HG02642 (cell line): ENCODE results near the gene TGIF1.

Experiments used
- ATAC-seq: cut with Tn5 transposase; IDR thresholded peaks from one replicate; pipeline ENCODE4 v1.9.1; 2021; ENCODE audit warnings: mild to moderate bottlenecking; ENCODE audit not compliant: unreplicated experiment, poor library complexity

TGIF1 gene

GRCh38 chr18:3427944-3428343 lies 22.0 kb upstream of the TGIF1 start:
- no peak for ATAC-seq

GRCh38 chr18:3429121-3429520 lies 20.9 kb upstream of the TGIF1 start:
- no peak for ATAC-seq

GRCh38 chr18:3434685-3435084 lies 15.3 kb upstream of the TGIF1 start:
- no peak for ATAC-seq

- no peak for ATAC-seq
These were observed 9.6 kb upstream of the TGIF1 start for GRCh38 chr18:3440341-3440740.

- no peak for ATAC-seq
These were observed 8.7 kb upstream of the TGIF1 start for GRCh38 chr18:3441290-3441689.

- ATAC-seq, result no peak
These were observed 7.1 kb upstream of the TGIF1 start for GRCh38 chr18:3442919-3443318.

- ATAC-seq, result no peak
These were observed 5.7 kb upstream of the TGIF1 start for GRCh38 chr18:3444296-3444695.

GRCh38 chr18:3444954-3445353 lies 5.0 kb upstream of the TGIF1 start:
- ATAC-seq, result no peak

- no peak for ATAC-seq
These were observed 2.7 kb upstream of the TGIF1 start for GRCh38 chr18:3447068-3447894.

- ATAC-seq, result peak; percentile 71
These were observed 1.8 kb upstream of the TGIF1 start for GRCh38 chr18:3447895-3448837.

- peak; percentile 50 for ATAC-seq
These were observed 997 bp upstream of the TGIF1 start for GRCh38 chr18:3448838-3449511.

- peak; percentile 18 for ATAC-seq
These were observed 410 bp upstream of the TGIF1 start for GRCh38 chr18:3449512-3450011.

- no peak for ATAC-seq
These were observed 819 bp downstream of the TGIF1 start for GRCh38 chr18:3450799-3451182.

- ATAC-seq, result no peak
These were observed 1.4 kb downstream of the TGIF1 start for GRCh38 chr18:3451183-3451988.

GRCh38 chr18:3451989-3452749 lies 2.2 kb downstream of the TGIF1 start:
- no peak for ATAC-seq

GRCh38 chr18:3452750-3453539 lies 3.0 kb downstream of the TGIF1 start:
- ATAC-seq, result no peak

GRCh38 chr18:3453540-3454364 lies 3.8 kb downstream of the TGIF1 start:
- ATAC-seq, result no peak
